Mesenteric fat pad (tissue), 1 donor: ENCODE results near the gene RNF224. TPM values are rescaled to one million over a fixed set of nuclear protein-coding genes. Genes with fewer than 3 reads are reported as not detected.

Experiments used
- DNase-seq: peaks from one replicate; pipeline ENCODE4 v3.0.0-alpha.2; 2020; ENCODE audit warnings: low spot score
- total RNA-seq: library from RNA; stranded (reverse); fragmentation: NEBNext Ultra II Directional; extraction: Animal tissue kit (Norgen Biotek cat#: 25700); gene quantifications from one replicate; pipeline ENCODE4 v1.2.1, GENCODE V29; 2021
- donor health status: DM: yes; HTN: yes; CAD: no.

RNF224 gene
- total RNA-seq, 1 donor from 2014 or later, result not detected

DNA sequence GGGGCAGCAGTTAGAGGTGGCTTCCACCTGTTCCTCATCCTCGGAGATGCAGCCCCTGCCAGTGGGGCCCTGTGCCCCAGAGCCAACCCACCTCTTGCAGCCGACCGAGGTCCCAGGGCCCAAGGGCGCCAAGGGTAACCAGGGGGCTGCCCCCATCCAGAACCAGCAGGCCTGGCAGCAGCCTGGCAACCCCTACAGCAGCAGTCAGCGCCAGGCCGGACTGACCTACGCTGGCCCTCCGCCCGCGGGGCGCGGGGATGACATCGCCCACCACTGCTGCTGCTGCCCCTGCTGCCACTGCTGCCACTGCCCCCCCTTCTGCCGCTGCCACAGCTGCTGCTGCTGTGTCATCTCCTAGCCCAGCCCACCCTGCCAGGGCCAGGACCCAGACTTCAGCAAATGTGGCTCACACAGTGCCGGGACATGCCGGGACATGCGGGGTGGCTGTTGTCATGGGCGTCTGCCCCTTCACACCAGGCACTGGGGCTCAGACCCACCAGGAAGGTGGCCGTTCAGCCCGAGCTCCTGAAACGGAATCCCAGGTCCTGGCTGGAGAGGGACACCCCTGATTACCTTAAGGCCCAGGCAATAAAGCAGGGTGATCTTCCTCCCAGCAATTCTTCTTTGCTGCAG, 1.5 kb upstream of the RNF224 start:
- DNase-seq, result no peak

DNA sequence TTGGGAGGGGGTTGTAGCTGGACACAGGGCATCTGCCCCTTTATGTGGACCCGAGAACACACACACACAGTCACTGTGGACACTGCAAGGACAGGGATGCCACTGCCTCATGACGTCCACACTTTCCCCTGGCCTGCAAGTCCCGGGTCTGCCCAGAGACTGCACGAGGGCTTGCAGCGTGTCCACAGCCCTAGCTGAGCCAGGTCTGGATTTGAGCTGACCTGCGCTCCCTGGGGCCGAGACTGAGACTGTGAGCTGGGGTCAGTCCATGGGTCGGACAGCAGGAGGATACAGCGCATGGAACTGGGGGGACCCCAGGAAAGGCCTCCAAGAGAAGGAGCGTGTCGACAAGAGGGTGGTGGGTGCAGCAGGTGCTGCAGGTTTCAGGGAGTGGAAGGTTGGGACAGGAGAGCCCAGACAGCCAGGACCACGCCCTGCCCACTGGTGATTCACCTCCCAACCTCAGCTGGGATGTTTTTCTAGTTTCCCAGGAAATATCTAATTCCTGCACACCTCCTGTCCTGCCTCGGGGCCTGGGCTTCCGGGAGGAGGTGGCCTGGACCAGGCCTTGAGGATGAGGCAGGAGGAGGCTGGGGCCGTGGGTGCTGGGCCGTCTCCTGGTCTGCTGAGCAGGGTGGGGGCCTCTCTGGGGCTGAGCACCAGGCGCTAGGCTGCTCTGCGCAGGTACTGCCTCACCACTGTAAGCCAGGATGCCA, 806 bp upstream of the RNF224 start:
- DNase-seq, result no peak

- no peak for DNase-seq
Observed at GRCh38 chr9:137227853-137228505, 677 bp downstream of the RNF224 start.

DNA sequence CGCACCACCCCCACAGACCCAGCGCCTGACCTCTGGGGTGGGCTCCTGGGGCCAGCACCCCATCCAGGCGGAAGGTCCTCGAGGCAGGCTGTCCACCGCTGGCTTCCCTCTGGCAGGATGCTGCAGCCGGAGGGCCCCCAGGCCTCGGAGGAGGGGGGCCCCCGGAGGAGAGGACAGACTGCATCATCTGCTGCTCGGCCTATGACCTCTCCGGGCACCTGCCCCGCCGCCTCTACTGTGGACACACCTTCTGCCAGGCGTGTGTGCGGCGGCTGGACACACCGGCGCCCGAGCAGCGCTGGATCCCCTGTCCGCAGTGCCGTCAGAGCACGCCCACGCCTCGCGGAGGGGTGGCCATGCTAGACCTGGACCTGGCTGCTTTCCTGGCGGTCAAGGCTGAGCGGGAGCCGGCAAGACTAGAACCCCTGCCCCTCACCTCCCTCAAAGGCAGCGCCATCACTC, 1.2 kb downstream of the RNF224 start:
- no peak for DNase-seq

- DNase-seq, result no peak
Observed at GRCh38 chr9:137228968-137229896, 1.9 kb downstream of the RNF224 start.

DNA sequence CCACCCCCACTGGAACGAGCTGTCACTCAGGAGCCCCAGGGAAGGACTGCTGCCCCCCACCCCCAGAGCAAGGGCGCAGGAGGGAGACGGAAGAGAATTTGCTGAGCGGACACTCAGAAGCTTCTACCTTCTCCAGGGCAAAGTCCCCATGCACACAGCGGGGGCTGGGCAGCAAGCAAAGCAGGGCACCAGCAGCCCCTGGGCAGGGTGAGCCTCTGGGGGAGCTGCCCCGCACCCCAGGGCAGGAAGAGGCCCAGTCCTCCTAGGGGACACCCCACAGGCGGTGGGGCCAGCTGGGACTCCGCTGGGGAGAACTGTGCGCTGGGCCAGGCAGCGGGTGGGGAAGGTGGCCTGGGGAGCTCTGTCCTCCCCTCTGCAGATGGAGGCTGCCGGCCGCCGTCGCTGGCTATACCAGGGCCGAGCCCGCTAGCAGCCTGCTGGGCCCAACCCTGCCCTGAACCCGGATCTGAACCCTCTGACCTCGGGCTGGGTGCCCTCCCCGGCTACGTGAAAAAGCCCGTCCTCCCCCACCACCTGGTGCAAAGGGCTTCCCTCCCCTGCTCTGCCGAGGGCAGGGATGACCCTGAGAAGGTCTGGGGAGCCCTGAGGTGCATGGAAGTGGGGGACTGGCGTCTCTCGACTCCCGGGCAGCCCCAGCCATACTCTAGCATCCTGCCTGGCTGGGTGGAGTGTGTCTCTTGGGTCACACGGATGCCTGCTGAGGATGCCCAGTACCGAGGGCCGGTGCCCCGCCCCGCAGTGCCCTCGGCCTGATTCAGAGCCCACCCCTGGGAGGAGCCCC, 2.8 kb downstream of the RNF224 start:
- no peak for DNase-seq

- no peak for DNase-seq
Observed at GRCh38 chr9:137230705-137231371, 3.5 kb downstream of the RNF224 start, which contains the start of gene SLC34A3. TSS of gene SLC34A3 (plus strand) at chr9:137230901. CDS start at chr9:137231703, 802 bp downstream.

DNA sequence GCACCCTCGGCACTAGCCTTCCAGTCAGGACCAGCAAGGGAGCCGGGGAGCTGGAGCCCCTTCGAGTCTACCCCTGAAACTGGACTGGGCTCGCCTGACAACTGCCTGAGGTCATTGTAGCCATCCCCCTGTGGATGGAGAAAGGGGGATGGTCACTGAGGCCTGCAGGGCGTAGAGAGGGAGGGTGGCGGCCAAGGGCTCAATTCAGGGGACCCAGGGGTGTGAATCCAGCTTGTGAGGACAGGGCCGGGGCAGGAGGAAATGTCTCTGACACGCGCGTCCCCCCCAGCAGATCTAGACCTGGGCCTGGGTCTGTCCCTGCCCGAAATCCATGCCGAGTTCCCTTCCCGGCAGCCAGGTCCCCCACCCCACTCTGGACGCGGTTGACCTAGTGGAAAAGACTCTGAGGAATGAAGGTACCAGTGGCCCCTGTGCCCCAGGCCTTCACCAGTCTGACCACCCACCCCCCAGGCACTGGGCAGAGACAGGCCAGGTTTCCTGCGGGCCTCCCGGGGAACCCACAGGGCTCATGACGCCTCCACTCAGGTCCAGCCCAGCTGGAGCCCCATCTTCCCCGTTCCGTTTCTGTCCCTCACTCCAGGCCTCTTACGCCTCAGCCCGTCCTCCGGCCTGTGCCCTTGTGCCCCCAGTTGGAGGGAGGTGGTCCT, 4.2 kb downstream of the RNF224 start:
- no peak for DNase-seq

GRCh38 chr9:137232101-137232500, 4.8 kb downstream of the RNF224 start:
- DNase-seq, result no peak

- DNase-seq, result no peak
Observed at GRCh38 chr9:137232510-137232909, 5.2 kb downstream of the RNF224 start.

GRCh38 chr9:137233143-137233980, 6.1 kb downstream of the RNF224 start:
- DNase-seq, result no peak

- DNase-seq, result no peak
Observed at GRCh38 chr9:137234055-137234697, 6.9 kb downstream of the RNF224 start.

- no peak for DNase-seq
Observed at GRCh38 chr9:137234758-137235423, 7.6 kb downstream of the RNF224 start.

DNA sequence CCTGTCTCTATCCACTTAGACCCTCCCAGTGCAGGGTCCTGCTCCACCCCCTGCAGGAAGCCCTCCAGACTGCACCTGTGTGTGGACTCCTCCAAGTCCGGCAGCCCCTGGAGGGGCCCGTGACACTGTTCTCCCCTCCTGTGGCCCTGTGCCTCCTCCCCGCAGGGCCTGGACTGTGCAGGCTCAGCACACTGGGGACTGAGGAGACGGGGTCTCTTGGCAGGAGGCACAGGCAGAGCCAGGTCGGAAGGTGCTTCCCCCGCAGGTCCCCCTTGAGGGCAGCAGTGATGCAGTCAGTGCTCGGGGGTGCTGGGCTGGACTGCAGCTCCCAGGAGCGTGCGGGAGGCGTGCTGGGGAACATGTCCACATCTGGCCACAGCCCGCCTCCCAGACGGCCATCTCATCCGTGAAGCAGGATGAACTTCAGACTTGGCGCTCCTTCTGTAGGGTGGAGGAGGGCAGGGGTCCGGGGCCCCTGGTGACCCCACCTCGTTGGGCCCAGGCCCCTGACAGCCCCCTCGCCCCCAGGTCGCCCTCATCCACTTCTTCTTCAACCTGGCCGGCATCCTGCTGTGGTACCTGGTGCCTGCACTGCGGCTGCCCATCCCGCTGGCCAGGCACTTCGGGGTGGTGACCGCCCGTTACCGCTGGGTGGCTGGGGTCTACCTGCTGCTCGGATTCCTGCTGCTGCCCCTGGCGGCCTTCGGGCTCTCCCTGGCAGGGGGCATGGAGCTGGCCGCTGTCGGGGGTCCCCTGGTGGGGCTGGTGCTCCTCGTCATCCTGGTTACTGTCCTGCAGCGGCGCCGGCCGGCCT, 8.3 kb downstream of the RNF224 start:
- no peak for DNase-seq

DNA sequence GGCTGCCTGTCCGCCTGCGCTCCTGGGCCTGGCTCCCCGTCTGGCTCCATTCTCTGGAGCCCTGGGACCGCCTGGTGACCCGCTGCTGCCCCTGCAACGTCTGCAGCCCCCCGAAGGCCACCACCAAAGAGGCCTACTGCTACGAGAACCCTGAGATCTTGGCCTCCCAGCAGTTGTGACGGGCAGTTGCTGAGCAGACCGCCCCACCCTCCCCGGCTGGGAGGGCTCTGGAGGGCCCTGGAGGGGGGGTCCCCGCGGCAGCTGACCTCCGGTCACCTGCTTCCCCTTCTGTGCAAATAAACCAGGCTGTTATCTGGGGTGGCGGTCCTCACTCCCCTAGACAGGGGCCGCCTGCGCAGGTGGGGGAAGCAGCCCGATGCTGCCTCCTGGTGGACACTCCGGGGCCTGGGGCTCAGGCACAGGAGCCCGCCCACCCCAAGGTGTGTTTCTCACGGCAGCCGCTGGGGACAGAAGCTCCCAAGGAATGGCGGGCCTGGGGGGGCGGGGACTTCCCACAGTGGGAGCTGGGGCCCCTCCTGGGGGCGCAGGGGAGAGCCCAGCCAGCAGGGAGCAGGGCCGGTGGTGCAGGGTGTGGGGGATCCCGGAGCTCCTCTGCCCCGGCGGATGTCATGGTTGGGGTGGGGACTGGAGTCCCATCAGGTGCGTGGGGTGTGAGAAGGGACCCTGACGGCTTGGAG, 9.1 kb downstream of the RNF224 start:
- DNase-seq, result peak; percentile 93
